C4-2B (cell line): ENCODE results near the gene ICE2.

Experiments
- CTCF ChIP-seq: fragments of 450-650 bp; conservative IDR thresholded peaks from 2 replicates; pipeline ENCODE4 v1.5.1; 2017; ENCODE audit warnings: mild to moderate bottlenecking
- ZFX ChIP-seq: fragments of 450-650 bp; IDR thresholded peaks from 2 replicates; pipeline ENCODE4 v1.6.1; 2017

GRCh38 chr15:60478566-60479360 is at the start of gene ICE2:
- TF ChIP-seq CTCF (no peak), ZFX (peak; percentile 88)
